H1 (cell line): ENCODE data around the gene SLC5A12. TPM values are rescaled to one million over a fixed set of nuclear protein-coding genes. Genes with fewer than 3 reads are reported as not detected.

Source experiments
- CTCF ChIA-PET: fragments of 300-600 bp; sonication (Branson Sonifier 250); formaldehyde crosslinking; loops from one replicate; lab custom pipeline; 2021; ENCODE audit not compliant: partially characterized antibody; lab: Charles Lee
- POLR2A ChIA-PET: fragments of 300-600 bp; sonication (Branson Sonifier 250); formaldehyde crosslinking; loops from one replicate; lab custom pipeline; 2021; ENCODE audit warnings: inconsistent platforms; ENCODE audit not compliant: partially characterized antibody; lab: Charles Lee
- DNase-seq, 2 experiments: peaks; one replicate each; pipeline versions ENCODE4 v3.0.0 to v3.0.0-alpha.2; 2010 to 2022; ENCODE audit warnings: low spot score in 2 of 2, low read depth in 1 of 2, mixed read lengths in 1 of 2
- FAIRE-seq: peaks from 2 replicates; lab custom pipeline; 2011; peaks lifted over from hg19 to GRCh38; lab: Jason Lieb, UNC
- H2AFZ ChIP-seq: 2 replicates; pipeline ENCODE4 v1.8.1; 2012; ENCODE audit warnings: low read length, inconsistent platforms
- H2AK5ac ChIP-seq: 2 replicates; pipeline ENCODE4 v1.6.1; 2013; ENCODE audit warnings: low read depth, low read length
- H2BK120ac ChIP-seq: replicated peaks from 2 replicates; pipeline ENCODE3; 2013; ENCODE audit warnings: low read depth, low read length, inconsistent platforms
- H2BK12ac ChIP-seq: 2 replicates; pipeline ENCODE4 v1.6.1; 2013; ENCODE audit warnings: low read depth, low read length
- H2BK15ac ChIP-seq: 2 replicates; pipeline ENCODE4 v1.6.1; 2013; ENCODE audit warnings: low read length
- H2BK20ac ChIP-seq: 2 replicates; pipeline ENCODE4 v1.6.1; 2013; ENCODE audit warnings: low read length
- H2BK5ac ChIP-seq: 2 replicates; pipeline ENCODE4 v1.6.1; 2013; ENCODE audit warnings: low read depth, low read length
- H3K14ac ChIP-seq: 2 replicates; pipeline ENCODE4 v1.6.1; 2013; ENCODE audit warnings: inconsistent platforms; ENCODE audit not compliant: insufficient read length
- H3K18ac ChIP-seq: 2 replicates; pipeline ENCODE4 v1.6.1; 2013; ENCODE audit warnings: low read length; ENCODE audit errors: extremely low read depth
- H3K23ac ChIP-seq: 2 replicates; pipeline ENCODE4 v1.6.1; 2013; ENCODE audit warnings: inconsistent platforms; ENCODE audit not compliant: insufficient read length
- H3K23me2 ChIP-seq: 2 replicates; pipeline ENCODE4 v1.6.1; 2013; ENCODE audit warnings: low read depth, low read length
- H3K27ac ChIP-seq: 2 replicates; pipeline ENCODE4 v1.6.1; 2011; ENCODE audit warnings: low read depth, low read length, inconsistent platforms
- H3K27me3 ChIP-seq, 4 experiments: replicated peaks in 1 of 4; 1 replicate in 1 of 4; 2 replicates in 3 of 4; pipeline versions ENCODE4 v1.6.1 to v1.8.1; 2011 to 2013; ENCODE audit warnings: low read length in 3 of 4, mild to moderate bottlenecking in 3 of 4, inconsistent platforms in 2 of 4, mixed read lengths in 2 of 4, moderate library complexity in 1 of 4; ENCODE audit not compliant: control insufficient read depth in 3 of 4, insufficient read depth in 3 of 4; ENCODE audit errors: extremely low read depth in 1 of 4
- H3K36me3 ChIP-seq, 4 experiments: 2 replicates each; pipeline versions ENCODE4 v1.6.1 to v1.8.1; 2011 to 2013; ENCODE audit warnings: mild to moderate bottlenecking in 4 of 4, low read length in 3 of 4, moderate library complexity in 2 of 4, control low read depth in 1 of 4, inconsistent platforms in 1 of 4; ENCODE audit not compliant: insufficient read depth in 4 of 4, control insufficient read depth in 2 of 4
- H3K4ac ChIP-seq: replicated peaks from 2 replicates; pipeline ENCODE3; 2013; ENCODE audit warnings: low read length, low read depth, mixed read lengths, inconsistent platforms; ENCODE audit not compliant: insufficient read length
- H3K4me1 ChIP-seq, 4 experiments: replicated peaks in 1 of 4; 1 replicate in 1 of 4; 2 replicates in 3 of 4; pipeline versions ENCODE4 v1.6.1 to v1.8.1; 2011 to 2013; ENCODE audit warnings: low read length in 3 of 4, inconsistent platforms in 2 of 4, mixed read lengths in 1 of 4; ENCODE audit not compliant: insufficient read depth in 4 of 4, control insufficient read depth in 3 of 4
- H3K4me2 ChIP-seq, 2 experiments: 2 replicates each; pipeline versions ENCODE4 v1.6.1 to v1.8.1; 2011 to 2013; ENCODE audit warnings: low read depth in 2 of 2, low read length in 2 of 2, control low read depth in 1 of 2, inconsistent platforms in 1 of 2, mild to moderate bottlenecking in 1 of 2; ENCODE audit not compliant: insufficient read depth in 1 of 2
- H3K4me3 ChIP-seq, 4 experiments: fragments of 200-600, 300-600 bp in 1 of 4; sonication (generic), shearing (Covaris generic), sonication (Bioruptor Twin) in 1 of 4; 2 replicates each; pipeline versions ENCODE4 v1.5.1 to v1.8.1; 2011 to 2016; ENCODE audit warnings: low read length in 4 of 4, low read depth in 3 of 4, control low read depth in 2 of 4, inconsistent platforms in 2 of 4, mild to moderate bottlenecking in 2 of 4, mixed read lengths in 1 of 4, moderate library complexity in 1 of 4; ENCODE audit not compliant: insufficient read depth in 2 of 4; ENCODE audit errors: extremely low read depth in 1 of 4
- H3K56ac ChIP-seq: replicated peaks from 2 replicates; pipeline ENCODE3; 2013; ENCODE audit warnings: low read depth, mild to moderate bottlenecking, mixed read lengths, low read length, inconsistent platforms; ENCODE audit not compliant: insufficient read length
- H3K79me1 ChIP-seq: 2 replicates; pipeline ENCODE4 v1.6.1; 2013; ENCODE audit warnings: low read depth, low read length, control low read depth
- H3K79me2 ChIP-seq, 2 experiments: 2 replicates each; pipeline versions ENCODE4 v1.6.1 to v1.8.1; 2012 to 2013; ENCODE audit warnings: low read length in 2 of 2, mild to moderate bottlenecking in 2 of 2, inconsistent platforms in 1 of 2; ENCODE audit not compliant: insufficient read depth in 2 of 2, control insufficient read depth in 1 of 2
- H3K9ac ChIP-seq, 4 experiments: replicated peaks in 1 of 4; 1 replicate in 1 of 4; 2 replicates in 3 of 4; pipeline versions ENCODE4 v1.6.1 to v1.8.1; 2011 to 2013; ENCODE audit warnings: low read depth in 3 of 4, low read length in 3 of 4, control low read depth in 2 of 4, mild to moderate bottlenecking in 2 of 4, moderate library complexity in 2 of 4, inconsistent platforms in 1 of 4; ENCODE audit errors: extremely low read depth in 1 of 4
- H3K9me3 ChIP-seq, 2 experiments: 2 replicates each; pipeline versions ENCODE4 v1.6.1 to v1.8.1; 2012 to 2013; ENCODE audit warnings: mild to moderate bottlenecking in 2 of 2, moderate library complexity in 2 of 2, control low read depth in 1 of 2, inconsistent platforms in 1 of 2, low read depth in 1 of 2, low read length in 1 of 2, mixed read lengths in 1 of 2; ENCODE audit not compliant: insufficient read depth in 2 of 2
- H4K20me1 ChIP-seq, 2 experiments: replicated peaks in 1 of 2; 2 replicates each; pipeline versions ENCODE3 to v1.8.1; 2011 to 2013; ENCODE audit warnings: inconsistent platforms in 2 of 2, low read length in 2 of 2, mild to moderate bottlenecking in 1 of 2; ENCODE audit not compliant: insufficient read depth in 2 of 2, control insufficient read depth in 1 of 2
- H4K5ac ChIP-seq: 2 replicates; pipeline ENCODE4 v1.6.1; 2013; ENCODE audit warnings: low read length, low read depth, mixed read lengths, inconsistent platforms; ENCODE audit not compliant: insufficient read length
- H4K8ac ChIP-seq: 2 replicates; pipeline ENCODE4 v1.8.0; 2013; ENCODE audit warnings: mild to moderate bottlenecking, moderate library complexity, low read length, inconsistent platforms; ENCODE audit not compliant: insufficient read depth; ENCODE audit errors: extremely low read depth
- H4K91ac ChIP-seq: replicated peaks from 2 replicates; pipeline ENCODE3; 2013; ENCODE audit warnings: low read length, mixed read lengths, inconsistent platforms; ENCODE audit not compliant: insufficient read length
- ATF2 ChIP-seq: IDR thresholded peaks from 2 replicates; pipeline ENCODE4 v1.6.1; 2012; ENCODE audit warnings: low read length, inconsistent platforms
- BRCA1 ChIP-seq: IDR thresholded peaks from 2 replicates; pipeline ENCODE4 v1.6.1; 2012; ENCODE audit warnings: low read depth, low read length, improper control_type of control experiment
- CBX8 ChIP-seq: fragments of 300-800, 300-1000 bp; sonication (generic); IDR thresholded peaks from 2 replicates; pipeline ENCODE4 v1.7.1; 2016; ENCODE audit warnings: low read depth, low read length, borderline replicate concordance
- CHD2 ChIP-seq: IDR thresholded peaks from 2 replicates; pipeline ENCODE4 v1.6.1; 2012; ENCODE audit warnings: low read length, improper control_type of control experiment
- KDM4A ChIP-seq: IDR thresholded peaks from one replicate; pipeline ENCODE4 v1.7.1; 2012; ENCODE audit warnings: low read depth, mild to moderate bottlenecking, moderate library complexity, low read length, inconsistent platforms; ENCODE audit not compliant: severe bottlenecking
- NRF1 ChIP-seq: IDR thresholded peaks from 2 replicates; pipeline ENCODE4 v1.6.1; 2011; ENCODE audit warnings: mild to moderate bottlenecking, low read depth, low read length, improper control_type of control experiment
- RFX5 ChIP-seq: IDR thresholded peaks from 2 replicates; pipeline ENCODE4 v1.6.1; 2011; ENCODE audit warnings: low read depth, low read length, improper control_type of control experiment, borderline replicate concordance
- SIRT6 ChIP-seq: IDR thresholded peaks from one replicate; pipeline ENCODE4 v1.7.1; 2012; ENCODE audit warnings: low read length, inconsistent platforms
- SIX5 ChIP-seq: IDR thresholded peaks from 2 replicates; pipeline ENCODE4 v1.6.1; 2011; ENCODE audit warnings: mild to moderate bottlenecking, low read depth, low read length
- polyA plus RNA-seq, 7 experiments: library from polyadenylated mRNA; depleted of rRNA in 3 of 7; stranded (reverse) in 5 of 7; unstranded in 2 of 7; fragments of >200 nt in 5 of 7; fragments of 200-250 nt in 2 of 7; gene quantifications; 1 replicate in 5 of 7; 2 replicates in 1 of 7; 4 replicates in 1 of 7; pipeline versions ENCODE4 v1.2.1 to v1.2.3, GENCODE V29; 2011 to 2013; ENCODE audit warnings: missing spikeins in 2 of 7, mixed read lengths in 2 of 7
- total RNA-seq: library from RNA; stranded (reverse); fragmentation: NEBNext Ultra II Directional; extraction: Animal tissue kit (Norgen Biotek cat#: 25700); gene quantifications from 2 replicates; pipeline ENCODE4 v1.2.1, GENCODE V29; 2021
- TF ChIP-seq, protein P1 (sequence below): IDR thresholded peaks from 2 replicates; pipeline ENCODE4 v1.6.1; 2012; ENCODE audit warnings: inconsistent platforms

Gene SLC5A12
- total and polyA plus RNA-seq, 2 of the 8 experiments (the other 6 are each of a cell fraction or from before 2014, with no cell fraction given) = 1.3 to 1.4 TPM

DNA sequence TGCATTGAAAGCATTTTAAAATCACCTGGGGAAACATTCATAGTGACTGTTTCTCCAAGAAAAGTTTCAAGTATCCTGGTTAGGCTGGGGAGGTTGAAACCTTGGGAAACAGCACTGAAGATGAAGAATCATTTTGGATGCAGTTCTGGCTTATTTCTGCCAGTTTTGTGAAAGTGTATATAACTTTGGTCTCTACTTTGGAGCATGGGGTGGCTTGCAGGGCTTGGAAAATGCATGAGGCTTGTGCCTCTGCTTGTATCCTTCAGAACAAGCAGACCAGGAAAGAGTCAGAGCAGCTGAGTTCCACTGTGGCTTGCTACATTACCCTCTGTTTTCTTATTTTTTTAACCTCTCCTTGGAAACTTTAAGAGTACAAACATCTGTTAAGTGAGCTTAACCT, 19.5 kb downstream of the SLC5A12 start:
- Histone ChIP-seq H2BK15ac (no peak overlapping the region), H2BK12ac (no peak overlapping the region), H4K91ac (no peak overlapping the region), H3K27me3 (no peaks in the 10 kb centered on the region), H2BK20ac (no peak overlapping the region), H4K5ac (no peak overlapping the region), H3K23me2 (no peaks in the 10 kb centered on the region; the same call in 1 of the 2 replicates), H4K8ac (no peak overlapping the region), H2BK120ac (no peak overlapping the region), H2BK5ac (no peak overlapping the region), H3K4ac (no peak overlapping the region), H3K56ac (no peak overlapping the region), H2AK5ac (no peak overlapping the region), H3K23ac (no peak overlapping the region), H3K9ac (no peak overlapping the region), H3K18ac (no peak overlapping the region), H3K79me1 (no peaks in the 10 kb centered on the region), H3K36me3 (no peaks in the 10 kb centered on the region), H3K4me3 (no peak overlapping the region), H3K4me1 (no peaks in the 10 kb centered on the region), H3K79me2 (no peaks in the 10 kb centered on the region), H4K20me1 (no peaks in the 10 kb centered on the region), H3K9me3 (no peaks in the 10 kb centered on the region), H3K14ac (no peak overlapping the region), H3K27ac (no peak overlapping the region), H2AFZ (no peak overlapping the region), H3K4me2 (no peak overlapping the region)
- ChIA-PET CTCF (no interaction called here), POLR2A (no interaction called here)
- DNase-seq (no peak), FAIRE-seq (no peak)
- TF ChIP-seq CBX8 (no peak), KDM4A (no peak), ATF2 (no peak), BRCA1 (no peak), RFX5 (no peak), SIX5 (no peak), NRF1 (no peak), CHD2 (no peak), SIRT6 (no peak)
- TF ChIP-seq, protein P1, sequence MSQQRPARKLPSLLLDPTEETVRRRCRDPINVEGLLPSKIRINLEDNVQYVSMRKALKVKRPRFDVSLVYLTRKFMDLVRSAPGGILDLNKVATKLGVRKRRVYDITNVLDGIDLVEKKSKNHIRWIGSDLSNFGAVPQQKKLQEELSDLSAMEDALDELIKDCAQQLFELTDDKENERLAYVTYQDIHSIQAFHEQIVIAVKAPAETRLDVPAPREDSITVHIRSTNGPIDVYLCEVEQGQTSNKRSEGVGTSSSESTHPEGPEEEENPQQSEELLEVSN = no peak
